Mucosa of descending colon (tissue), 3 donors: Measurements from ENCODE around the gene RETREG1. TPM values are rescaled to one million over a fixed set of nuclear protein-coding genes. Genes with fewer than 3 reads are reported as not detected.
A peak's percentile ranks its signal among the peaks of the same experiment; 100 is the strongest.

ENCODE experiments used
- ATAC-seq: fragments of 200-7000 bp; cut with Tn5 transposase; one replicate; pipeline ENCODE4 v1.9.1; 2020; ENCODE audit warnings: mild to moderate bottlenecking, moderate library complexity
- DNase-seq, 3 donors: peaks; one replicate each; pipeline ENCODE4 v3.0.0-alpha.2; 2020
- H3K36me3 ChIP-seq: fragments of 200-600 bp; one replicate; pipeline ENCODE4 v1.8.0; 2021; ENCODE audit warnings: low read depth, mild to moderate bottlenecking
- H3K4me1 ChIP-seq: fragments of 200-600 bp; one replicate; pipeline ENCODE4 v1.8.0; 2021; ENCODE audit warnings: low read depth, mild to moderate bottlenecking
- H3K4me3 ChIP-seq: fragments of 200-600 bp; one replicate; pipeline ENCODE4 v1.8.0; 2021; ENCODE audit warnings: mild to moderate bottlenecking
- H3K9me3 ChIP-seq: fragments of 200-600 bp; one replicate; pipeline ENCODE4 v1.8.0; 2021; ENCODE audit warnings: mild to moderate bottlenecking
- CTCF ChIP-seq: fragments of 200-600 bp; IDR thresholded peaks from one replicate; pipeline ENCODE4 v1.8.0; 2022; ENCODE audit warnings: antibody characterized with exemption, mild to moderate bottlenecking
- intact Hi-C, 2 donors: fragments of 100-400 bp; cut with DNase I in 1 of 2; cut with micrococcal nuclease in 1 of 2; formaldehyde crosslinking; loops; one replicate each; pipeline versions ENCODE4 v1.11.0 to v1.11.1; 2022; cut with DNase I, micrococcal nuclease
- total RNA-seq, 3 donors: library from RNA; stranded (reverse); fragmentation: NEBNext Ultra II Directional in 2 of 3; extraction: Animal tissue kit (Norgen Biotek cat#: 25700) in 2 of 3; gene quantifications; one replicate each; pipeline versions ENCODE4 v1.2.1 to v1.2.4, GENCODE V29; 2021 to 2023
- donor health status: DM: no; HTN: no; CAD: no; lungs with moderate emphysema.
- donor health status: DM: no; HTN: no; CAD: no.
- donor health status: DM: no; HTN: yes; CAD: no.

The RETREG1 gene
- total RNA-seq, 3 donors from 2014 or later, result 54.1 to 102 (median 55.8) TPM

- DNase-seq, result peak in 1 of 3 donors; percentile 51
- Histone ChIP-seq H3K4me1 (peaks cover 26% of the 10 kb centered on the region), H3K9me3 (no peaks in the 10 kb centered on the region), H3K36me3 (no peaks in the 10 kb centered on the region), H3K4me3 (no peak overlapping the region)
- TF ChIP-seq CTCF, result no peak
- intact Hi-C loops, result no loop called here
- peak; percentile 75 for ATAC-seq
These were observed 85.6 kb downstream of the RETREG1 start for GRCh38 chr5:16531063-16531648.

GRCh38 chr5:16529306-16529705, 87.5 kb downstream of the RETREG1 start:
- DNase-seq (no peak), ATAC-seq (peak; percentile 77)
- Histone ChIP-seq H3K9me3 (no peaks in the 10 kb centered on the region), H3K4me1 (peaks cover 26% of the 10 kb centered on the region), H3K4me3 (no peak overlapping the region), H3K36me3 (no peaks in the 10 kb centered on the region)
- intact Hi-C loops, result no loop called here
- no peak for TF ChIP-seq CTCF

GRCh38 chr5:16528382-16529110, 88.3 kb downstream of the RETREG1 start:
- H3K4me3 ChIP-seq, result no peak overlapping the region
- ATAC-seq (no peak), DNase-seq (no peak)
- intact Hi-C loops, result no loop called here
- no peaks in the 10 kb centered on the region for H3K9me3 ChIP-seq
- no peaks in the 10 kb centered on the region for H3K36me3 ChIP-seq
- peaks cover 27% of the 10 kb centered on the region for H3K4me1 ChIP-seq
- TF ChIP-seq CTCF, result no peak

- peaks cover 34% of the 10 kb centered on the region for H3K4me1 ChIP-seq
These were observed 91.1 kb downstream of the RETREG1 start for GRCh38 chr5:16525651-16526050.

GRCh38 chr5:16524286-16524685, 92.5 kb downstream of the RETREG1 start:
- DNase-seq (no peak), ATAC-seq (no peak)
- H3K4me1 ChIP-seq, result peaks cover 30% of the 10 kb centered on the region
- H3K36me3 ChIP-seq, result no peaks in the 10 kb centered on the region
- no peak overlapping the region for H3K4me3 ChIP-seq
- intact Hi-C loops, result no loop called here
- no peak for TF ChIP-seq CTCF
- no peaks in the 10 kb centered on the region for H3K9me3 ChIP-seq

More at GRCh38 chr5:16525651-16526050, 91.1 kb downstream of the RETREG1 start:
- no peak for TF ChIP-seq CTCF
- no peak for DNase-seq
- ATAC-seq, result no peak
- Histone ChIP-seq H3K36me3 (no peaks in the 10 kb centered on the region), H3K4me3 (no peak overlapping the region), H3K9me3 (no peaks in the 10 kb centered on the region)
- intact Hi-C loops, result no loop called here
